Activated CD8-positive, alpha-beta memory T cell treated with anti-CD3 and anti-CD28 coated beads for 36 hours (primary cell): Measurements from ENCODE around the gene MCF2L2. TPM values are rescaled to one million over a fixed set of nuclear protein-coding genes. Genes with fewer than 3 reads are reported as not detected.
"Not testable (repeated sequence)": the region's sequence is repeated elsewhere in the genome, so short reads cannot be mapped to it uniquely, and the experiment has no call there.

Source experiments
- CTCF ChIA-PET: fragments of 350-600 bp; sonication (Branson Sonifier 250); formaldehyde crosslinking; loops from one replicate; lab custom pipeline; 2021; ENCODE audit warnings: antibody characterized with exemption; lab: Charles Lee
- POLR2A ChIA-PET: fragments of 350-600 bp; sonication (Branson Sonifier 250); formaldehyde crosslinking; loops from one replicate; lab custom pipeline; 2021; ENCODE audit warnings: antibody characterized with exemption; lab: Charles Lee
- total RNA-seq, 2 experiments: library from RNA; stranded (reverse); gene quantifications; one replicate each; pipeline ENCODE4 v1.2.3, GENCODE V29; 2021

The MCF2L2 gene
- total RNA-seq, 2 experiments from 2014 or later, result 3.0 to 3.7 TPM

DNA sequence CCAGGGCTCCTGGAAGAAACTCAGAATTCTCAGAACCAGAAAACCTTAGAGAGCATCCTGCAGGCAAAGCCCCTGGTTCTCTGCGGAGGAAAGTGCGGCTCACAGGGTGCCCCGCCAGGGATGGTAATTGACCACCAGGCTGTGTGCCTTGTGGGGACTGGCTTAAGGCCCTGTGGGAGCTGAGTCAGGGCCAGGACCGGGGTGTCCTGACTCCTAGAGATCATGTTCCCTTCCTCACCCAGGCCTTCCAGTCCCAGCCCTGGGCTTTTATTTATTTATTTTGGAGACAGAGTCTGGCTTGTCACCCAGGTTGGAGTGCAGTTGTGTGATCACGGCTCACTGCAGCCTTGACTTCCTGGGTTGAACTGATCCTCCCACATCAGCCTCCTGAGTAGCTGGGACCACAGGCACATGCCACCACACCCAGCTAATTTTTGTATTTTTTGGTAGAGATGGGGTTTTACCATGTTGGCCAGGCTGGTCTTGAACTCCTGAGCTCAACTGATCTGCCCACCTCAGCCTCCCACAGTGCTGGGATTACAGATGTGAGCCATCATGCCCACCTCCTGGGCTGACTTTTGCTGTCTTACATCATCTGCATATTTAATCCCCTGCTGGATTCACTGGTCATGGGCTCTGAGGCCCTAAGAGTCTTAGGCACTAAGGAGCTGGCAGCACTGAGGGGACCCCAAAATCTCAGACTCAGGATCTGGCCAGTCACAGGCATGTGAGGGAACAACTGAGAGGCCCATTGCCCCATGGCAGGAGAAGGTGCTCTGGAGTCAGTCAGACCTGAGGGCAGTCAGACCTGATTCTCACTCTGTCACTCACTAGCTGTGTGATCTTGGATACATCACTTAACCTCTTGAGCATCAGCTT lies 245.4 kb downstream of the MCF2L2 start:
- POLR2A ChIA-PET, result no interaction called here
- CTCF ChIA-PET, result interaction anchor here (6.8 kb wide), 1 partner anchor 201 kb away, joined by 85 read pairs; no protein-coding TSS in a partner anchor

- POLR2A ChIA-PET, result no interaction called here
- CTCF ChIA-PET, result interaction anchor here (6.8 kb wide), 1 partner anchor 202 kb away, joined by 85 read pairs; no protein-coding TSS in a partner anchor
Measured at GRCh38 chr3:183182073-183182472, 246.3 kb downstream of the MCF2L2 start.

GRCh38 chr3:183181606-183182005 lies 246.8 kb downstream of the MCF2L2 start:
- POLR2A ChIA-PET, result no interaction called here
- CTCF ChIA-PET, result interaction anchor here (6.8 kb wide), 1 partner anchor 202 kb away, joined by 85 read pairs; no protein-coding TSS in a partner anchor

DNA sequence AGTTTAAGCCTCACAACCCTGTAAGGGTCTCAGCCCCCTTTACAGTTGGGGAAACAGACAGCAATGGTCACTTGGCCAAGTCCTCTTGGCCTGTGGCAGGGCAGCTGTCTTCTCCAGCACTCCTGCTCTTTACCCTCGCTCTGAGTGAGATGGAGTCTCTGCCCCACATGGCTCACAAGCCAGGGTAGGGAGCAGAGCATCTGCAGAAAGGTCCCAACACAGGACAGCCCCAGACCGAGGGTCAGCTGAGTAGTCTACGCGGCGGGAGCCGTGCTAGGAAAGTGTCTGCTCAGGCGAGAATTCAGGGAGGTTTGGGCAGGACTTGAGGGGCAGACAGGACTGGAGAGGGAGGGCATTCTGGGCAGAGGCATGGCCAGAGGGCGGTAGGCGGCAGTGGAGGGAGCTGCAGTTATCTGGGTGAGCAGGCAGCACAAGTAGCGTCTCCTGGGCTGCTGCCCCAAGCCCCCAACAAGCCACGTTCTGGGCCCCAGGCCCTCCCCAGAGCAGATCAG lies 247.6 kb downstream of the MCF2L2 start:
- CTCF ChIA-PET, result no interaction called here

GRCh38 chr3:183180110-183180783 lies 248.2 kb downstream of the MCF2L2 start:
- ChIA-PET CTCF (interaction anchor here (1.0 to 2.6 kb wide), 2 partner anchors 58 to 202 kb away, joined by 4 to 10 read pairs; no protein-coding TSS in a partner anchor), POLR2A (no interaction called here)

More for the DNA sequence above, 247.6 kb downstream of the MCF2L2 start:
- POLR2A ChIA-PET, result no interaction called here

DNA sequence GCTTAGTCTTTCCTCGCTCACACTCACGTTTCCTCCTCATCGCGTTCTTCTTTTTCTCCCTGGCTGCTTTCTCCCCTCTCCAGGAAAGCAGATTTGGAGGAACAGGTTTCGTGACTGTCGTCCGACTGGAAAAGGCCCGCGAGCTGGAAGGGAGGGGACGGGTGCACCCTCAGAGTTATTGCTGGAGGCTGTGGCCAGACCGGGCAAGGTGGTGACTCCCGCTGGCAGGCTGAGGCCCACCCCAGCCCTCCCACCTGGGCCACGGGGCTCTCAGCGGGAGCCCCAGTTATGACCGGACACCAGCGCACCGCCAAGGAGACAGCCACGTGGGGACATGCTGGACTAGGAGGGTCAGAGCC lies 248.9 kb downstream of the MCF2L2 start:
- POLR2A ChIA-PET, result not testable (repeated sequence)
- CTCF ChIA-PET, result interaction anchor here (1.0 to 2.6 kb wide), 3 partner anchors 57 to 203 kb away, joined by 3 to 10 read pairs (median 4); no protein-coding TSS in a partner anchor

GRCh38 chr3:183178833-183179549 lies 249.4 kb downstream of the MCF2L2 start:
- POLR2A ChIA-PET, result no interaction called here
- CTCF ChIA-PET, result interaction anchor here (1.1 to 2.6 kb wide), 3 partner anchors 56 to 204 kb away, joined by 3 to 10 read pairs (median 4); no protein-coding TSS in a partner anchor

- POLR2A ChIA-PET, result no interaction called here
- CTCF ChIA-PET, result interaction anchor here (1.1 to 2.6 kb wide), 3 partner anchors 56 to 204 kb away, joined by 3 to 10 read pairs (median 4); no protein-coding TSS in a partner anchor
Measured at GRCh38 chr3:183178512-183178832, 249.9 kb downstream of the MCF2L2 start.

GRCh38 chr3:183172051-183172639 lies 256.3 kb downstream of the MCF2L2 start:
- CTCF ChIA-PET, result no interaction called here

DNA sequence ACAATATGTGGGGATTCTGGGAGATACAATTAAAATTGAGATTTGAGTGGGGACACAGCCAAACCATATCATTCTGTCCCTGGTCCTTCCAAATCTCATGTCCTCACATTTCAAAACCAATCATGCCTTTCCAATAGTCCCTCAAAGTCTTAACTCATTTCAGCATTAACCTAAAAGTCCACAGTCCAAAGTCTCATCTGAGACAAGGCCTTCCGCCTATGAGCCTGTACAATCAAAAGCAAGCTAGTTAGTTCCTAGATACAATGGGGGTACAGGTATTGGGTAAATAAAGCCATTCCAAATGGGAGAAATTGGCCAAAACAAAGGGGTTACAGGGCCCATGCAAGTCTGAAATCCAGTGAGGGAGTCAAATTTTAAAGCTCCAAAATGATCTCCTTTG lies 260.4 kb downstream of the MCF2L2 start:
- CTCF ChIA-PET, result not testable (repeated sequence)

More at GRCh38 chr3:183172051-183172639, 256.3 kb downstream of the MCF2L2 start:
- POLR2A ChIA-PET, result no interaction called here

GRCh38 chr3:183163563-183163962 lies 264.9 kb downstream of the MCF2L2 start:
- POLR2A ChIA-PET, result no interaction called here
- CTCF ChIA-PET, result interaction anchor here (0.7 kb wide), 1 partner anchor 741 kb away, joined by 3 read pairs; no protein-coding TSS in a partner anchor

More for the DNA sequence above, 260.4 kb downstream of the MCF2L2 start:
- POLR2A ChIA-PET, result not testable (repeated sequence)

DNA sequence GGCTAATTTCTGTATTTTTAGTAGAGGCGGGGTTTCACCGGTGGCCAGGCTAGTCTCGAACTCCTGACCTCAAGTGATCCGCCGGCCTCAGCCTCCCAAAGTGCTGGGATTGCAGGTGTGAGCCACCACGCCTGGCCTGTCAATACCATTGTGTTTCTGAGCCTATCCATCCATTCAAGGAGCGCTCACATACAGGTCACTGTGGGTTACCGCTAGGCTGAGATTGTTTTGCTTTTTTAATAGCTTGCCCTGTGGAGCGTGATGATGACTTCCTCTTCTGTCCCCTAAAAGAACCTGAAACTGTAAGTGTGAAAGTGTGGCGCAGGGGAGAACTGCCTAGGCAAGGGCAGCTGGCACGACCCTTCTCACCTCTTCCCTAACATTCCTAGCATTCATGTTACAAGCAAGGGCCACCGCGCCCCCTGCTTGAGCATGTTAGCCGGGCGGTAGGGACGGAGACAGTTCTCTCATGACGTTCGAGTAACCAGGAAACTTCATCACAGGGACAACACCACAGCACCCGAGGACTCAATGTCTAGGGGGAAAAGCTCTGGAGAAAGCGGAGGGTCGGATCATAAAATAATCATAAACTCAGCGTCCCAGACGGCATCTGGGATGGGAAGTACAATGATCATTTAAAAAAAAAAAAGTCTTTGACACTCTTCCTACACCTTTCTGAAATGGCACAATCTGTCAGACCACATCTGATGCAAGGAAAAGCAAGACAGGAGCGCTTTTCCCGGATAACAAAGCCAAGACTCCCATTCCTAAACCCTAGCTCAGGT lies 266.7 kb downstream of the MCF2L2 start:
- ChIA-PET CTCF (interaction anchor here (0.9 kb wide), 1 partner anchor 11 kb away, joined by 3 read pairs; no protein-coding TSS in a partner anchor), POLR2A (no interaction called here)

DNA sequence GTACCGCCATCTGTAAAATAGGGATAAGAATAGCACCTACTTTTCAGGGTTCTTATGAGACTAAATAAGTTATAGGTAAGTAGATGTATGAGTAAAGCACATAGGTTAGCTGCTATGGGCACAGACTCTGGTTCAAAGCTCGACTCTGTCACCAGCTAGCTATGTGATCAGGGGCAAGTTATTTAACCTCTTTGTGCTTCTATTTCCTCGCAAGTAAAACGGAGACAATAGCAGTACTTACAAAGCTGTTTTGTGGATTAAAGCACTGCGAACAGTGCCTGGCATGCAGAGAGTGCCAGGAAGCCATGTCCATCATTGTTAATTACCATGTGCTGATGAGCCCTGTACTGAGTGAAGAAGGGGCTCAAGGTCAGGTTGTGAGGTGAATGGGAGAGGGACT lies 267.8 kb downstream of the MCF2L2 start:
- POLR2A ChIA-PET, result no interaction called here
- CTCF ChIA-PET, result no interaction called here

DNA sequence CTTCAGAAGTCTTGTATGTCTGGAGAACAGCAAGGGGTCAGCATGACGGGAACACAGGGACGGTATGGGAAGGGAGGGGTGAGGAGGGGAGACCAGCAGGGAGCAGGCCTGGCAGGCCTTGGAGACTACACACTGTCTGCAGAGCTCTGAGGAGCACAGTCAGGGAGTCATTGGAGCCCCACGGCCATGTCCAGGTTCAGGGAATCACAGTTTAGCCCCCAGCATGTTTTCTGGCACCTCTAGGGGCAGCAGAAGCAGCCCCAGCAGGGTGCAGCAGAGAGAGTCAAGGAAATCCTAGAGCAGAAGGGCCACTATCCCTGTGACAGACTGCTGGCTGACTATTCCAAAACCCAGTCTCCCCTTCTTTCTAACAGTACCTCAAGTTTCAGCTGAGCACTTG lies 269.1 kb downstream of the MCF2L2 start:
- ChIA-PET CTCF (interaction anchor here (0.7 kb wide), 1 partner anchor 320 kb away, joined by 3 read pairs; no protein-coding TSS in a partner anchor), POLR2A (no interaction called here)

DNA sequence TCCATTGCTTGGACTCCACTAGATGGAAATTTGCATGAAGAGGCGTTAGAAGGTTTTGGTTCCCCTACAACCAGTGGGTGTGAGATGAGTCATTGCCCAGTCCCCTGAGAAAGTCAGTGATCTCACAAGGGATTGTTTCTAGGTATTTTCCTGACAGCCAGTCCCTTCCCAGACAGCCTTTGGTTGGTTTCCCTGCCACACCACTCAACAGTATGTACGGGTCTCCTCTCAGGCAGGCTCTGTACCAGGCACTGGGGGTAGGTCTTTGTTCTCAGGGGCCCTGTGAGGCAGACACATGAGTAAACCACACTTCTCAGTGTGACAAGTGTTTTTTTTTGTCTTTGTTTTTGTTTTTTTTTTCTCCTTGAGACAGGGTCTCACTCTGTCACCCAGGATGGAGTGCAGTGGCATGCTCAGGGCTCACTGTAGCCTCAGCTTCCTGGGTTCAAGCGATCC lies 269.8 kb downstream of the MCF2L2 start:
- ChIA-PET POLR2A (no interaction called here), CTCF (interaction anchor here (0.7 kb wide), 1 partner anchor 321 kb away, joined by 3 read pairs; no protein-coding TSS in a partner anchor)

GRCh38 chr3:183158113-183158512 lies 270.3 kb downstream of the MCF2L2 start:
- ChIA-PET CTCF (no interaction called here), POLR2A (no interaction called here)

GRCh38 chr3:183156266-183156665 lies 272.2 kb downstream of the MCF2L2 start:
- POLR2A ChIA-PET, result no interaction called here
- CTCF ChIA-PET, result no interaction called here

DNA sequence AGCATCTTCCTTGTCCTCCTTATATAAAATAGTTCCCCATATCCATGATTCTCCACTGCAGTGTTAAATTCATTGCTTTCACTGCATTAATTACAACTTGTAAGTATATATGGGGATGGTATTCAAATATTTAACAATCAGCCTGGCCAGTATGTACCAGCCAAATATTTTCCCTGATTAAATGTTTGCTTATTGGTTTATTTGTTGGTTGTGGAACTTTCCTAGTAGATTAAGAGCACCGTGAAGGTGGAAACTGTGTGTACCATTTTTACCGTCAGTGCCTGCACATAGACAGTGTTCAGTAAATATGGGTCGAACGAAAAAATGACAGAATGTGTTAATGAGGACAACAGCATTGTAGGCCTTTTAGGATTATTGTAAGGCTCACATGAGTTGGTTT lies 272.9 kb downstream of the MCF2L2 start:
- POLR2A ChIA-PET, result no interaction called here
- CTCF ChIA-PET, result no interaction called here
